Panc1 (cell line): ENCODE data around the gene RAB3IL1. TPM values are rescaled to one million over a fixed set of nuclear protein-coding genes. Genes with fewer than 3 reads are reported as not detected.

Source experiments
- ATAC-seq: fragments of 200-7000 bp; cut with Tn5 transposase; 2 replicates; pipeline ENCODE4 v1.9.1; 2020; ENCODE audit warnings: mild to moderate bottlenecking, moderate library complexity
- BruUV-seq: library from RNA; stranded (reverse); fragments of 400-500 nt; replicated peaks from 2 replicates; lab custom pipeline; 2021; lab: Mats Ljungman, UMichigan
- CTCF ChIA-PET: fragments of 300-600 bp; sonication (Branson Sonifier 250); formaldehyde crosslinking; loops from one replicate; lab custom pipeline; 2022; ENCODE audit warnings: antibody characterized with exemption; lab: Charles Lee
- POLR2A ChIA-PET: fragments of 300-600 bp; sonication (Branson Sonifier 250); formaldehyde crosslinking; loops from one replicate; lab custom pipeline; 2022; ENCODE audit warnings: antibody characterized with exemption; lab: Charles Lee
- DNase-seq: peaks from one replicate; pipeline ENCODE4 v3.0.0-alpha.2; 2010; ENCODE audit warnings: low read depth, low spot score
- H3K27ac ChIP-seq: 2 replicates; pipeline ENCODE4 v1.5.1; 2011; ENCODE audit warnings: mild to moderate bottlenecking, low read length, inconsistent platforms
- H3K27me3 ChIP-seq: fragments of 200-500 bp; sonication (Bioruptor generic); 2 replicates; pipeline ENCODE4 v1.6.0; 2014; ENCODE audit warnings: low read length, inconsistent platforms; ENCODE audit not compliant: control insufficient read depth, insufficient read depth
- H3K36me3 ChIP-seq: fragments of 200-500 bp; sonication (Bioruptor generic); 2 replicates; pipeline ENCODE4 v1.5.1; 2014; ENCODE audit warnings: inconsistent platforms, mild to moderate bottlenecking, low read length, moderate library complexity; ENCODE audit not compliant: control insufficient read depth, insufficient read depth
- H3K4me1 ChIP-seq: 2 replicates; pipeline ENCODE4 v1.5.1; 2011; ENCODE audit warnings: inconsistent platforms, mild to moderate bottlenecking, low read length, moderate library complexity; ENCODE audit not compliant: control insufficient read depth, insufficient read depth
- H3K4me3 ChIP-seq, 2 experiments: 2 replicates each; pipeline ENCODE4 v1.5.1; 2011 to 2012; ENCODE audit warnings: low read depth in 2 of 2, low read length in 2 of 2, mild to moderate bottlenecking in 2 of 2, inconsistent platforms in 1 of 2, moderate library complexity in 1 of 2
- H3K9me3 ChIP-seq: fragments of 200-500 bp; sonication (Bioruptor generic); 2 replicates; pipeline ENCODE4 v1.5.1; 2014; ENCODE audit warnings: low read depth, mild to moderate bottlenecking, inconsistent platforms, low read length, moderate library complexity; ENCODE audit not compliant: control insufficient read depth, insufficient read depth
- CTCF ChIP-seq: fragments of 450-650 bp; IDR thresholded peaks from 2 replicates; pipeline ENCODE4 v1.5.1; 2017; ENCODE audit warnings: mild to moderate bottlenecking
- POLR2AphosphoS5 ChIP-seq: IDR thresholded peaks from 2 replicates; pipeline ENCODE4 v1.6.1; 2012; ENCODE audit warnings: mild to moderate bottlenecking, low read depth, low read length, moderate library complexity
- REST ChIP-seq, 2 experiments: IDR thresholded peaks; 2 replicates each; pipeline ENCODE4 v1.6.1; 2011 to 2012; ENCODE audit warnings: low read depth in 2 of 2, control low read depth in 1 of 2, low read length in 1 of 2, mild to moderate bottlenecking in 1 of 2, moderate library complexity in 1 of 2; ENCODE audit not compliant: insufficient read depth in 1 of 2
- TCF7L2 ChIP-seq: IDR thresholded peaks from 2 replicates; pipeline ENCODE4 v1.6.1; 2011; ENCODE audit warnings: mild to moderate bottlenecking, low read depth, low read length, inconsistent platforms
- in situ Hi-C: cut with HindIII; loops from 2 replicates; pipeline ENCODE4 v1.10.0; 2016; ENCODE audit warnings: low sequenced_read_pairs, low pct_unique_long_range_greater_than_20kb
- intact Hi-C: fragments of 100-400 bp; cut with micrococcal nuclease; formaldehyde crosslinking; loops from one replicate; pipeline ENCODE4 v1.10.0; 2022; ENCODE audit not compliant: unreplicated experiment
- total RNA-seq: library from RNA; stranded (reverse); gene quantifications from one replicate; pipeline ENCODE4 v1.2.1, GENCODE V29; 2021; ENCODE audit not compliant: unreplicated experiment

Gene RAB3IL1
- total RNA-seq, 1 experiment from 2014 or later, result 8.9 TPM

GRCh38 chr11:61924064-61924455 is 6.7 kb upstream of the RAB3IL1 start:
- Histone ChIP-seq H3K9me3 (no peaks in the 10 kb centered on the region), H3K36me3 (no peaks in the 10 kb centered on the region), H3K4me3 (no peak overlapping the region), H3K27me3 (no peaks in the 10 kb centered on the region), H3K4me1 (no peaks in the 10 kb centered on the region), H3K27ac (no peak overlapping the region)
- in situ Hi-C loops, result no loop called here
- no TSS peak for BruUV-seq
- DNase-seq (no peak), ATAC-seq (no peak)
- intact Hi-C loops, result no loop called here
- POLR2A ChIA-PET, result no interaction called here
- CTCF ChIA-PET, result interaction anchor here (0.6 to 1.2 kb wide), 4 partner anchors 24 to 280 kb away, joined by 3 to 8 read pairs (median 4); no protein-coding TSS in a partner anchor
- no peak for TF ChIP-seq CTCF
- no peak for TF ChIP-seq REST (IDR thresholded peaks at IDR 0.05; ENCODE audit: insufficient read depth in 1 of 2, low read depth in 2 of 2, low read length in 1 of 2)
- TF ChIP-seq TCF7L2, result no peak

GRCh38 chr11:61923166-61924063 is 6.0 kb upstream of the RAB3IL1 start:
- no peak; the same call in 1 of the 2 replicates for ATAC-seq
- POLR2A ChIA-PET, result interaction anchor here (0.6 kb wide), 1 partner anchor 70 kb away, joined by 4 read pairs; no protein-coding TSS in a partner anchor
- no peaks in the 10 kb centered on the region for H3K27me3 ChIP-seq
- no peaks in the 10 kb centered on the region for H3K9me3 ChIP-seq
- no peak overlapping the region for H3K4me3 ChIP-seq
- no peak for DNase-seq
- no TSS peak for BruUV-seq
- no peaks in the 10 kb centered on the region for H3K36me3 ChIP-seq
- in situ Hi-C loops, result no loop called here
- no peak overlapping the region for H3K27ac ChIP-seq
- 0 out of 4 replicates have a peak, but pooled peaks of 1 of the 2 experiments have one; percentile 26 for TF ChIP-seq REST (IDR thresholded peaks at IDR 0.05; ENCODE audit: insufficient read depth in 1 of 2, low read depth in 2 of 2, low read length in 1 of 2)
- no peak for TF ChIP-seq POLR2AphosphoS5
- H3K4me1 ChIP-seq, result no peaks in the 10 kb centered on the region
- CTCF ChIA-PET, result interaction anchor here (0.6 to 0.9 kb wide), 4 partner anchors 24 to 281 kb away, joined by 3 to 8 read pairs (median 4); no protein-coding TSS in a partner anchor
- intact Hi-C loops, result no loop called here
